GM12878 (cell line): ENCODE data around the gene LCMT1. TPM values are rescaled to one million over a fixed set of nuclear protein-coding genes. Genes with fewer than 3 reads are reported as not detected.
A peak's percentile ranks its signal among the peaks of the same experiment; 100 is the strongest.

Source experiments
- BHLHE40 ChIP-seq, 2 experiments: fragments of 450-650 bp in 1 of 2; IDR thresholded peaks; 2 replicates each; pipeline ENCODE4 v1.6.1; 2011 to 2017; ENCODE audit warnings: low read depth in 2 of 2, borderline replicate concordance in 1 of 2, improper control_type of control experiment in 1 of 2, low read length in 1 of 2, mild to moderate bottlenecking in 1 of 2
- CHD2 ChIP-seq: IDR thresholded peaks from 2 replicates; pipeline ENCODE4 v1.6.1; 2011; ENCODE audit warnings: low read depth, low read length, improper control_type of control experiment, borderline replicate concordance
- CREB1 ChIP-seq: IDR thresholded peaks from 2 replicates; pipeline ENCODE4 v1.6.1; 2012; ENCODE audit warnings: low read depth, mild to moderate bottlenecking, inconsistent platforms
- DPF2 ChIP-seq: fragments of 450-650 bp; IDR thresholded peaks from 2 replicates; pipeline ENCODE4 v1.6.1; 2017; ENCODE audit warnings: mild to moderate bottlenecking
- EED ChIP-seq: sonication (generic); IDR thresholded peaks from 2 replicates; pipeline ENCODE4 v1.6.1; 2016; ENCODE audit warnings: antibody characterized with exemption, low read depth
- GABPA ChIP-seq: IDR thresholded peaks from 2 replicates; pipeline ENCODE4 v1.6.1; 2014; ENCODE audit warnings: antibody characterized with exemption, low read depth, mild to moderate bottlenecking, inconsistent platforms
- JUND ChIP-seq: IDR thresholded peaks from 2 replicates; pipeline ENCODE4 v1.6.1; 2012; ENCODE audit warnings: low read depth, mild to moderate bottlenecking, low read length, improper control_type of control experiment, moderate library complexity
- MEF2A ChIP-seq: IDR thresholded peaks from 2 replicates; pipeline ENCODE4 v1.6.1; 2011; ENCODE audit warnings: low read depth, mild to moderate bottlenecking, low read length, moderate library complexity; ENCODE audit not compliant: insufficient read depth
- MEF2B ChIP-seq: fragments of 450-650 bp; IDR thresholded peaks from 2 replicates; pipeline ENCODE4 v1.6.1; 2018; ENCODE audit warnings: mild to moderate bottlenecking, moderate library complexity; ENCODE audit not compliant: partially characterized antibody, poor library complexity, severe bottlenecking
- MLLT1 ChIP-seq: fragments of 450-650 bp; IDR thresholded peaks from 2 replicates; pipeline ENCODE4 v1.6.1; 2016; ENCODE audit warnings: mild to moderate bottlenecking
- MTA3 ChIP-seq: IDR thresholded peaks from 2 replicates; pipeline ENCODE4 v1.6.1; 2012; ENCODE audit warnings: low read length, inconsistent platforms, borderline replicate concordance
- MYC ChIP-seq: IDR thresholded peaks from 2 replicates; pipeline ENCODE4 v1.6.1; 2011; ENCODE audit warnings: mild to moderate bottlenecking, low read length, moderate library complexity, inconsistent platforms; ENCODE audit not compliant: insufficient read depth, insufficient replicate concordance, insufficient read length, severe bottlenecking
- PAX5 ChIP-seq: IDR thresholded peaks from 2 replicates; pipeline ENCODE4 v1.6.1; 2011; ENCODE audit warnings: low read depth, low read length, borderline replicate concordance
- SIX5 ChIP-seq: IDR thresholded peaks from 2 replicates; pipeline ENCODE4 v1.6.1; 2011; ENCODE audit warnings: mild to moderate bottlenecking, low read depth, low read length, moderate library complexity; ENCODE audit not compliant: severe bottlenecking
- TCF3 ChIP-seq: IDR thresholded peaks from 2 replicates; pipeline ENCODE4 v1.6.1; 2012; ENCODE audit warnings: low read depth, mild to moderate bottlenecking, low read length, borderline replicate concordance; ENCODE audit not compliant: insufficient read depth
- YY1 ChIP-seq: IDR thresholded peaks from 2 replicates; pipeline ENCODE4 v1.6.1; 2011; ENCODE audit warnings: low read depth, mild to moderate bottlenecking, low read length
- polyA plus RNA-seq, 11 experiments: library from polyadenylated mRNA; depleted of rRNA in 4 of 11; unstranded in 6 of 11; stranded (reverse) in 5 of 11; fragments of >200 nt; fragmentation: Nextera tagmentation in 4 of 11; fragmentation: Illumina TruSeq in 1 of 11; extraction: Ambion mirVana in 4 of 11; extraction: Trizol in 1 of 11; gene quantifications; 1 replicate in 1 of 11; 2 replicates in 10 of 11; pipeline versions ENCODE4 v1.2.1 to v1.2.3, GENCODE V29; 2011 to 2016; ENCODE audit warnings: inconsistent platforms in 2 of 11, missing spikeins in 2 of 11, low read depth in 1 of 11
- total RNA-seq, 4 experiments: library from RNA; depleted of rRNA in 3 of 4; stranded (reverse); fragments of >200 nt in 3 of 4; fragmentation: Illumina TruSeq in 1 of 4; extraction: Trizol in 1 of 4; gene quantifications; 2 replicates each; pipeline versions ENCODE4 v1.2.1 to v1.2.3, GENCODE V29; 2013 to 2021
- TF ChIP-seq, protein P1 (sequence below): fragments of 450-650 bp; IDR thresholded peaks from 2 replicates; pipeline ENCODE4 v1.6.1; 2018; ENCODE audit warnings: mild to moderate bottlenecking, low read depth, moderate library complexity; ENCODE audit not compliant: partially characterized antibody
- TF ChIP-seq, protein P2 (sequence below): IDR thresholded peaks from 2 replicates; pipeline ENCODE4 v1.6.1; 2011; ENCODE audit warnings: low read depth, low read length, improper control_type of control experiment, borderline replicate concordance
- TF ChIP-seq, protein P3 (sequence below): fragments of 450-650 bp; formaldehyde crosslinking; IDR thresholded peaks from 2 replicates; pipeline ENCODE4 v1.4.0; 2020; ENCODE audit warnings: mild to moderate bottlenecking, moderate library complexity

The LCMT1 gene
- total and polyA plus RNA-seq, 10 of the 15 experiments (the other 5 are each of a cell fraction or from before 2014, with no cell fraction given), result 19.7 to 51.2 (median 32.6) TPM

DNA sequence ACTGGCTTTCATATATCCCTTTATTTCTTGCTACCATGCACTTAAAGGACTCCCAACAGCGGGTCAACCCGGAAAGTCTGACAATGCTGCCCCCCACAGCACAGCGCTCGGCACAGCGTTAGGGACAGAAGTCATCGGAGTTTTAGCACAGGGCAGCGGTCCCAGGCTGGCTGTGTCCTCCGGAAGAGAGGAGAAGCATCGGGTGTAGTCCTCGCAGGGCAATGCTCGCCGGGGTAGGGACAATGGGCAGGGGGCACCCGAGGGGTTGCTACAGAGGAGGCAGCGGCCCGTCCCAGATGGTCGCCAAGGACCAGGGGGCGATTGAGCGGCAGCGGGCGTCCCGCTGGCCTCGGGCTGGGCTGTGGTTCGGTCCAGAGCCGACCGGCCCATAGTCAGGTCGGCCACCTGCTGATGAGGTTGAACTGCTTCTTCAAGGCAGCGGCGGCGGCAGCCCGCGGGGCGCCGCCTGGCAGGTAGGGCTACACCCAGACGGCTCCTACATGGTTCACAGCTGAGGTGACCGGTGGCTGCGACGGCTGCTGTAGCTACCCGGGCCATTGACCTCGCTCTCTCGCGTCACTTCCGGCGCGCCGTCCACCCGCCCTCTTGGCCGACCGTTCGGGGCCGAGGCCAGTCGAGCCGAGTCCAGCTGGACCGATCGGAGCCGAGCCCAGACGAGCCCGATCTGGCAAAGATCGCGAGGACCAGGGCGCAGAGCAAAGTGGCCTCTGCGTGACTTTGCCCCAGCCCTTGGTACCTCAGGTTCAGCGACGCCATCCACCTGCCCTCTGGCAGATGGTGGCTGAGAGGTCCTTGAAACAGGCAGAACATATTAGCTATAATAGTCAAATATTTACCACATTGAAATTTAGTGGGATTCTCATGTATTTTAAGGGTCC lies 4.7 kb upstream of the LCMT1 start (continued):
- TF ChIP-seq, protein P1, sequence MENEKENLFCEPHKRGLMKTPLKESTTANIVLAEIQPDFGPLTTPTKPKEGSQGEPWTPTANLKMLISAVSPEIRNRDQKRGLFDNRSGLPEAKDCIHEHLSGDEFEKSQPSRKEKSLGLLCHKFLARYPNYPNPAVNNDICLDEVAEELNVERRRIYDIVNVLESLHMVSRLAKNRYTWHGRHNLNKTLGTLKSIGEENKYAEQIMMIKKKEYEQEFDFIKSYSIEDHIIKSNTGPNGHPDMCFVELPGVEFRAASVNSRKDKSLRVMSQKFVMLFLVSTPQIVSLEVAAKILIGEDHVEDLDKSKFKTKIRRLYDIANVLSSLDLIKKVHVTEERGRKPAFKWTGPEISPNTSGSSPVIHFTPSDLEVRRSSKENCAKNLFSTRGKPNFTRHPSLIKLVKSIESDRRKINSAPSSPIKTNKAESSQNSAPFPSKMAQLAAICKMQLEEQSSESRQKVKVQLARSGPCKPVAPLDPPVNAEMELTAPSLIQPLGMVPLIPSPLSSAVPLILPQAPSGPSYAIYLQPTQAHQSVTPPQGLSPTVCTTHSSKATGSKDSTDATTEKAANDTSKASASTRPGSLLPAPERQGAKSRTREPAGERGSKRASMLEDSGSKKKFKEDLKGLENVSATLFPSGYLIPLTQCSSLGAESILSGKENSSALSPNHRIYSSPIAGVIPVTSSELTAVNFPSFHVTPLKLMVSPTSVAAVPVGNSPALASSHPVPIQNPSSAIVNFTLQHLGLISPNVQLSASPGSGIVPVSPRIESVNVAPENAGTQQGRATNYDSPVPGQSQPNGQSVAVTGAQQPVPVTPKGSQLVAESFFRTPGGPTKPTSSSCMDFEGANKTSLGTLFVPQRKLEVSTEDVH, result no peak
- TF ChIP-seq MEF2B (no peak), EED (no peak), PAX5 (no peak), MLLT1 (peak; percentile 97), MTA3 (no peak), MYC (no peak), MEF2A (no peak), BHLHE40 (IDR thresholded peaks at IDR 0.05; ENCODE audit: borderline replicate concordance in 1 of 2, low read depth in 2 of 2, low read length in 1 of 2) (0 out of 4 replicates have a peak, but pooled peaks of 1 of the 2 experiments have one; percentile 4), GABPA (peak; percentile 88), CHD2 (peak; percentile 88), SIX5 (peak; percentile 48), DPF2 (peak; percentile 49; the same call in 1 of the 2 replicates), JUND (no peak), CREB1 (peak; percentile 97), TCF3 (peak; percentile 48; the same call in 1 of the 2 replicates), YY1 (peak; percentile 90)
- TF ChIP-seq, protein P2, sequence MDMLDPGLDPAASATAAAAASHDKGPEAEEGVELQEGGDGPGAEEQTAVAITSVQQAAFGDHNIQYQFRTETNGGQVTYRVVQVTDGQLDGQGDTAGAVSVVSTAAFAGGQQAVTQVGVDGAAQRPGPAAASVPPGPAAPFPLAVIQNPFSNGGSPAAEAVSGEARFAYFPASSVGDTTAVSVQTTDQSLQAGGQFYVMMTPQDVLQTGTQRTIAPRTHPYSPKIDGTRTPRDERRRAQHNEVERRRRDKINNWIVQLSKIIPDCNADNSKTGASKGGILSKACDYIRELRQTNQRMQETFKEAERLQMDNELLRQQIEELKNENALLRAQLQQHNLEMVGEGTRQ, result no peak; the same call in 1 of the 2 replicates
- TF ChIP-seq, protein P3, sequence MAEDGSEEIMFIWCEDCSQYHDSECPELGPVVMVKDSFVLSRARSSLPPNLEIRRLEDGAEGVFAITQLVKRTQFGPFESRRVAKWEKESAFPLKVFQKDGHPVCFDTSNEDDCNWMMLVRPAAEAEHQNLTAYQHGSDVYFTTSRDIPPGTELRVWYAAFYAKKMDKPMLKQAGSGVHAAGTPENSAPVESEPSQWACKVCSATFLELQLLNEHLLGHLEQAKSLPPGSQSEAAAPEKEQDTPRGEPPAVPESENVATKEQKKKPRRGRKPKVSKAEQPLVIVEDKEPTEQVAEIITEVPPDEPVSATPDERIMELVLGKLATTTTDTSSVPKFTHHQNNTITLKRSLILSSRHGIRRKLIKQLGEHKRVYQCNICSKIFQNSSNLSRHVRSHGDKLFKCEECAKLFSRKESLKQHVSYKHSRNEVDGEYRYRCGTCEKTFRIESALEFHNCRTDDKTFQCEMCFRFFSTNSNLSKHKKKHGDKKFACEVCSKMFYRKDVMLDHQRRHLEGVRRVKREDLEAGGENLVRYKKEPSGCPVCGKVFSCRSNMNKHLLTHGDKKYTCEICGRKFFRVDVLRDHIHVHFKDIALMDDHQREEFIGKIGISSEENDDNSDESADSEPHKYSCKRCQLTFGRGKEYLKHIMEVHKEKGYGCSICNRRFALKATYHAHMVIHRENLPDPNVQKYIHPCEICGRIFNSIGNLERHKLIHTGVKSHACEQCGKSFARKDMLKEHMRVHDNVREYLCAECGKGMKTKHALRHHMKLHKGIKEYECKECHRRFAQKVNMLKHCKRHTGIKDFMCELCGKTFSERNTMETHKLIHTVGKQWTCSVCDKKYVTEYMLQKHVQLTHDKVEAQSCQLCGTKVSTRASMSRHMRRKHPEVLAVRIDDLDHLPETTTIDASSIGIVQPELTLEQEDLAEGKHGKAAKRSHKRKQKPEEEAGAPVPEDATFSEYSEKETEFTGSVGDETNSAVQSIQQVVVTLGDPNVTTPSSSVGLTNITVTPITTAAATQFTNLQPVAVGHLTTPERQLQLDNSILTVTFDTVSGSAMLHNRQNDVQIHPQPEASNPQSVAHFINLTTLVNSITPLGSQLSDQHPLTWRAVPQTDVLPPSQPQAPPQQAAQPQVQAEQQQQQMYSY (CRISPR knock-in tag), result no peak
